Muscle of leg (tissue), 11 donors: ENCODE measurements around the gene IKZF2. TPM values are rescaled to one million over a fixed set of nuclear protein-coding genes. Genes with fewer than 3 reads are reported as not detected.

Experiments
- DNase-seq: peaks from one replicate; pipeline ENCODE4 v3.0.0; 2013
- H3K27ac ChIP-seq: one replicate; pipeline ENCODE4 v1.5.1; 2013; ENCODE audit warnings: mild to moderate bottlenecking, low read length, control low read depth
- H3K27me3 ChIP-seq: one replicate; pipeline ENCODE4 v1.6.1; 2013; ENCODE audit warnings: low read length; ENCODE audit not compliant: control insufficient read depth, insufficient read depth
- H3K36me3 ChIP-seq: one replicate; pipeline ENCODE4 v1.6.1; 2013; ENCODE audit warnings: low read length; ENCODE audit not compliant: control insufficient read depth, insufficient read depth
- H3K4me1 ChIP-seq: one replicate; pipeline ENCODE4 v1.6.1; 2013; ENCODE audit warnings: low read length; ENCODE audit not compliant: control insufficient read depth, insufficient read depth
- H3K4me3 ChIP-seq: one replicate; pipeline ENCODE4 v1.5.1; 2013; ENCODE audit warnings: low read length, control low read depth
- H3K9me3 ChIP-seq: replicated peaks from 2 replicates; pipeline ENCODE4 v1.6.1; 2013; ENCODE audit warnings: low read depth, low read length; ENCODE audit not compliant: control insufficient read depth
- WGBS: methylation state at CpG from one replicate; pipeline ENCODE4 v1.1.5; 2013; ENCODE audit warnings: missing lambda C conversion rate; ENCODE audit not compliant: insufficient coverage; 5-methylcytosine and 5-hydroxymethylcytosine counted together
- polyA plus RNA-seq, 8 donors: library from polyadenylated mRNA; unstranded; fragments of 120-200 nt; gene quantifications; one replicate each; pipeline versions ENCODE4 v1.2.1 to v1.2.3, GENCODE V29; 2013; ENCODE audit warnings: inconsistent platforms in 1 of 8, low replicate concordance in 1 of 8; ENCODE audit not compliant: insufficient read length in 8 of 8, insufficient read depth in 1 of 8
- total RNA-seq: library from RNA; stranded (reverse); fragments of 120-200 nt; gene quantifications from one replicate; pipeline ENCODE4 v1.2.4, GENCODE V29; 2013

The IKZF2 gene
- total and polyA plus RNA-seq, 9 donors = 1.8 to 5.1 (median 3.0) TPM

GRCh38 chr2:213129311-213129710 lies 22.1 kb downstream of the IKZF2 start:
- H3K9me3 ChIP-seq = no peaks in the 10 kb centered on the region
- no peaks in the 10 kb centered on the region for H3K27me3 ChIP-seq
- H3K36me3 ChIP-seq = no peaks in the 10 kb centered on the region
- H3K4me1 ChIP-seq = no peaks in the 10 kb centered on the region
- DNase-seq = peak; percentile 49
- 70% methylated on average over 5 of the region's 5 CpGs for WGBS
- no peak overlapping the region for H3K27ac ChIP-seq
- H3K4me3 ChIP-seq = no peak overlapping the region

GRCh38 chr2:213125646-213126347 lies 25.6 kb downstream of the IKZF2 start:
- Histone ChIP-seq H3K4me1 (no peaks in the 10 kb centered on the region), H3K9me3 (no peaks in the 10 kb centered on the region), H3K4me3 (no peak overlapping the region), H3K36me3 (no peaks in the 10 kb centered on the region), H3K27me3 (no peaks in the 10 kb centered on the region), H3K27ac (no peak overlapping the region)
- no peak for DNase-seq
- no CpG with 5 or more reads among the region's 3 CpGs for WGBS

- no peak for DNase-seq
- Histone ChIP-seq H3K36me3 (no peaks in the 10 kb centered on the region), H3K9me3 (no peaks in the 10 kb centered on the region), H3K4me3 (no peak overlapping the region), H3K27me3 (no peaks in the 10 kb centered on the region), H3K27ac (no peak overlapping the region), H3K4me1 (no peaks in the 10 kb centered on the region)
- WGBS = no CpG with 5 or more reads among the region's 4 CpGs
Measured at GRCh38 chr2:213122725-213123124, 28.7 kb downstream of the IKZF2 start.

GRCh38 chr2:213121690-213122089 lies 29.7 kb downstream of the IKZF2 start:
- DNase-seq = peak; percentile 3
- Histone ChIP-seq H3K27ac (no peak overlapping the region), H3K4me1 (no peaks in the 10 kb centered on the region)

GRCh38 chr2:213119061-213119809 lies 32.2 kb downstream of the IKZF2 start:
- Histone ChIP-seq H3K4me3 (no peak overlapping the region), H3K9me3 (no peaks in the 10 kb centered on the region), H3K4me1 (no peaks in the 10 kb centered on the region), H3K36me3 (no peaks in the 10 kb centered on the region), H3K27me3 (no peaks in the 10 kb centered on the region), H3K27ac (no peak overlapping the region)
- no peak for DNase-seq
- WGBS = 93% methylated on average over 2 of the region's 5 CpGs

More at GRCh38 chr2:213121690-213122089, 29.7 kb downstream of the IKZF2 start:
- H3K36me3 ChIP-seq = no peaks in the 10 kb centered on the region
- H3K4me3 ChIP-seq = no peak overlapping the region
- H3K27me3 ChIP-seq = no peaks in the 10 kb centered on the region
- H3K9me3 ChIP-seq = no peaks in the 10 kb centered on the region

- no CpG with 5 or more reads among the region's 2 CpGs for WGBS
- H3K36me3 ChIP-seq = no peaks in the 10 kb centered on the region
- H3K27me3 ChIP-seq = no peaks in the 10 kb centered on the region
- DNase-seq = no peak
- no peak overlapping the region for H3K27ac ChIP-seq
- no peaks in the 10 kb centered on the region for H3K9me3 ChIP-seq
- H3K4me3 ChIP-seq = no peak overlapping the region
- H3K4me1 ChIP-seq = no peaks in the 10 kb centered on the region
Measured at GRCh38 chr2:213108308-213108707, 43.1 kb downstream of the IKZF2 start.

GRCh38 chr2:213107728-213108127 lies 43.7 kb downstream of the IKZF2 start:
- no peak for DNase-seq
- H3K4me3 ChIP-seq = no peak overlapping the region
- no peak overlapping the region for H3K27ac ChIP-seq
- H3K9me3 ChIP-seq = no peaks in the 10 kb centered on the region
- no peaks in the 10 kb centered on the region for H3K4me1 ChIP-seq
- WGBS = 100% methylated on average over 3 of the region's 7 CpGs
- no peaks in the 10 kb centered on the region for H3K36me3 ChIP-seq
- H3K27me3 ChIP-seq = no peaks in the 10 kb centered on the region

GRCh38 chr2:213105212-213105611 lies 46.2 kb downstream of the IKZF2 start:
- WGBS = no CpG with 5 or more reads among the region's 3 CpGs
- no peak for DNase-seq
- no peaks in the 10 kb centered on the region for H3K27me3 ChIP-seq
- no peak overlapping the region for H3K4me3 ChIP-seq
- no peaks in the 10 kb centered on the region for H3K4me1 ChIP-seq
- no peaks in the 10 kb centered on the region for H3K36me3 ChIP-seq
- H3K27ac ChIP-seq = no peak overlapping the region
- H3K9me3 ChIP-seq = no peaks in the 10 kb centered on the region

- Histone ChIP-seq H3K9me3 (no peaks in the 10 kb centered on the region), H3K36me3 (no peaks in the 10 kb centered on the region), H3K27me3 (no peaks in the 10 kb centered on the region), H3K4me3 (no peak overlapping the region), H3K27ac (no peak overlapping the region), H3K4me1 (no peaks in the 10 kb centered on the region)
- no peak for DNase-seq
Measured at GRCh38 chr2:213104903-213105202, 46.6 kb downstream of the IKZF2 start.

- Histone ChIP-seq H3K4me1 (no peaks in the 10 kb centered on the region), H3K36me3 (no peaks in the 10 kb centered on the region)
Measured at GRCh38 chr2:213104092-213104902, 47.1 kb downstream of the IKZF2 start.

More at GRCh38 chr2:213104092-213104902, 47.1 kb downstream of the IKZF2 start:
- 93% methylated on average over 2 of the region's 7 CpGs for WGBS
- Histone ChIP-seq H3K9me3 (no peaks in the 10 kb centered on the region), H3K4me3 (no peak overlapping the region), H3K27ac (no peak overlapping the region), H3K27me3 (no peaks in the 10 kb centered on the region)
- peak; percentile 48 for DNase-seq
